Measurements from ENCODE around the gene SLC24A3.

SLC24A3 gene

GRCh38 chr20:19478320-19478895, 266.0 kb downstream of the SLC24A3 start:
- no peak for DNase-seq

GRCh38 chr20:19482726-19483125, 270.3 kb downstream of the SLC24A3 start:
- no peak for DNase-seq

GRCh38 chr20:19483309-19483708, 270.9 kb downstream of the SLC24A3 start:
- no peak for DNase-seq

- no peak for DNase-seq
Measured at GRCh38 chr20:19486446-19486845, 274.0 kb downstream of the SLC24A3 start.

DNA sequence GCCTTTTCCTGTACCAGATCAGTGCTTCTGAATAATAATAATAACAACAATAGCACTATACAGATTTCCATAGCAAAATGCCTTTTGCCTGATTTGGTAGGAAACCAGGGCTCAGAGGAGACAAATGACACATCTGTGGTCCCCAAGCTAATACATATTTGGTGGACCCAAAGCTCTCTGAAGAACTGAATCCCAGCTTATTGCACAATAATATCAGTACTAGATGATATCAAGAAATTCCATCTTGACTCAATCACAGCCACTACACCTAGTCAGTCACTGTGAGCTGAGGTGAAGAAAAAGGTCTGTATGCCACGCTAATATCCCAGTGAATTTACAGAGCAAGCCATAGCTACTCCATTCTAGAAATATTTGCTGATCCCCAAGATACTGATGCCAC, 275.0 kb downstream of the SLC24A3 start:
- no peak for DNase-seq

DNA sequence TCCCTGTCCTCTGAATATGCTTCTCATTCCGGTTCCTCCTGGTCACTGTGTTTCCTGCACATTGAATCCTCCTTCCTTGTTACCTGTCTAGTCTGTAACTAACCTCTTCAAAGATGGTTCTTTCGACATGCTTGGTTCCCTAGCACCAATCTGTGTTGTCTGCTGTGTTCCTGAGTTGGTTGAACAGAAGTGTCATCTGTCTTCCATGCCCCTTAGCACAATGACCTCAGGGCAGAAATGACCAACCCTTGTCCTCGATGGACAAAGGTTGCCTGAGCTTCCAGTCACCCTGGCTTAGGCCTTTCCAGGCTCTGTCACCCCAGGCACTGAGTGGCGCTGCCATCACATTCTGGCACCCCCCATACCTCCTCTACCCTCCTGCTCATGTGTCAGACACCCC, 278.8 kb downstream of the SLC24A3 start:
- no peak for DNase-seq

- DNase-seq, result no peak
Measured at GRCh38 chr20:19492116-19492515, 279.7 kb downstream of the SLC24A3 start.

DNA sequence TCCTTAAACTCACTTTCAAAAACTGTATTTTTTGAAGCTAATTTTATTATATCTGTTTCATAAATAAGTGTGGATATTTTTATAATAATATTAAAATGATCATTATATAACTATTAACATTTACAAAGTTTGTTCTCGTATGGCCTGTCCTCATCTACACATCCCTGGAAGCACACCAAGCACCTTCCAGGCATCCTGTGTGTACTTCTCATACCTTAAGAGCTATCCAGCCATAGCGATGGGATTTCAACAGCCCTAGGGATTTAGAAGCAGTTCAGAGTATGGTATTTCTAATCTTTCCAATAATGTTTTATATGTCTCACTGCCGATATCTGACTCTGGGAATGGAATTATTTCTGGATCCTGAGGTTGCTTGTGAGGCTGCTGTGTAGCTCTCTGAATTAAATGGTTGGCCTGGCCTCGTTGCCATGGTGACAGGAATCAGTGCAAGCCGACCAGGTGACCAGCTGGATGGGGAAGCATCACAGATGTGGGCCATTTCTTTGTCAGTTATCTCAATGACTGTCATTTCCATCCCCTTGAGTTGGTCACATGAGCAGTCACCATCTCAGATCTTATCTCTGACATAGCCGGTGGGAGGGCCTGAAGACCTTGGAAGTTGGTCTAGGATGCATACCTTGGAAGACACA, 280.4 kb downstream of the SLC24A3 start:
- DNase-seq, result no peak

- DNase-seq, result no peak
Measured at GRCh38 chr20:19493794-19494495, 281.5 kb downstream of the SLC24A3 start.

- DNase-seq, result no peak
Measured at GRCh38 chr20:19495905-19496703, 283.7 kb downstream of the SLC24A3 start.

DNA sequence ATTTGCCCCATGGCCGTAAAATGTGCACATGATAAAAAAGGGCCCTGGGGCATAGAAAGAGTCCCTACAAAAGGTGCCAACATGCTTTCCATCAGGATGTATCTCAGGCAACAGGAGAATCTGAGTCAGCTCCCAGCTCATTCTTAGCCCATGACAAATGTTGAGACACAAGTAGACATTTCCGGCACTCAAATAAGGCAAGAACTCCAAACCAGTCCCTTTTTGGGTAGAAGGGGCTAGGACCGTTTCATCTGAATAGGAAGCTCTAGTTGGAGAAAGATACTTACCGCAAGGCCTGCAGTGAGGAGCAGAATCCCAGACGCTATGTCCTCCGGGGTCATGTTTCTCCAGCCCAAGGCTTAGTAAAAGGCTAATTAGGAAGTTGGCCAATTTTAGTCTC, 284.6 kb downstream of the SLC24A3 start:
- DNase-seq, result no peak

DNA sequence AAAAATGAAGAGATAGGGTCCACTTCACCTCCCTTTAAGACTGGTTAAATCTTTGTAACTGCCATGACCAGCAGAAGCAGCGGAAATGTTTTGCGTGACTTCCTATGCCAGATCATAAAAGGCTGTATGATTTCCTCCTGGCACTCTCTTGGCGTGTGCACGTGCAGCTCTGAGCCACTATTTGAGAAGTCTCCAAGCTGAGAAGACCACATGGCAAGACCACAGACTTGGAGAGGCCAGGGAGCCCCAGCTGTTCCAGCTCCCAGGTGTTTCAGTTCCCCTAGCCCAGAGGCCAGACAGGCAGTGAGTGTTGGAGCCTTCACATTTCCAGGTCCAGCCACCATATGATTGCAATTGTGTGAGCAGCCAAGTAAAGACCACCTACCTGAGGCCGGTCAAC, 286.3 kb downstream of the SLC24A3 start:
- no peak for DNase-seq

GRCh38 chr20:19501476-19502115, 289.2 kb downstream of the SLC24A3 start:
- no peak for DNase-seq

- no peak for DNase-seq
Measured at GRCh38 chr20:19502169-19502568, 289.7 kb downstream of the SLC24A3 start.

DNA sequence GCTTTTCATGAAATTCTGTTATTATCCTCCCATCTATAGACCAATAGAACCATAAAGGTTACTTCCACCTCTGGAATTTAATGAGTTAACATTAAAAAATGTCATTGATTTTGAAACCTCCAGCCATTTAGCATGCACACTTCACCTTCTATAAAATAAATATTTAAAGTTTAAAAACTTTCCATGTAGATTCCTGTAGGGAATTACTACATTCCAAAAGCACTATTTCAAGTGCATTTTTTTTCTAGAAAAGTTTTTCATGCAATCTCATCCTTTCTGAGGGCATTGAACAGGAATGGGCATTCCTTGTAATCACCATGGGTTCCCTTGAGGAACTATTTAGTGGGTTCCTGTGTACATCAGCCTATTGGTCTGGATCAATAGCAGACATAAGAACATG, 291.8 kb downstream of the SLC24A3 start:
- DNase-seq, result no peak

DNA sequence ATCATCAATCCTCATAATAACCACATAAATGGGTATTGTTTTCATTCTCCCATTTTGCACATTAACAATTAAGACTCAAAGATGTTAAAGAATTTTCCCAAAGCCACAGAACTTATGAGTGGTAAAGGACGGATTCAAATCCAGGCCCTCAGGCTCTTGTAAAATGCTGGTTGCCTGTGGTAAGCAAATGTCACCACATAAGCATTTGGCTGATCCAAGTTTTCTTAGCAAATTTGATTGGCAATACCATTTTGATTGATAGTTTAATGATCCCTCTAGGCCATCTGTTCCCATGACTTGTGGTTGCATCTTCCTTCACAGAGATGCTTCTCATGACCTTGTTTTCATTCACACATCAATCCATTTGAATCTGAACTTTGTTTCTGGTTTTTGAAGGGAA, 293.6 kb downstream of the SLC24A3 start:
- DNase-seq, result no peak

DNA sequence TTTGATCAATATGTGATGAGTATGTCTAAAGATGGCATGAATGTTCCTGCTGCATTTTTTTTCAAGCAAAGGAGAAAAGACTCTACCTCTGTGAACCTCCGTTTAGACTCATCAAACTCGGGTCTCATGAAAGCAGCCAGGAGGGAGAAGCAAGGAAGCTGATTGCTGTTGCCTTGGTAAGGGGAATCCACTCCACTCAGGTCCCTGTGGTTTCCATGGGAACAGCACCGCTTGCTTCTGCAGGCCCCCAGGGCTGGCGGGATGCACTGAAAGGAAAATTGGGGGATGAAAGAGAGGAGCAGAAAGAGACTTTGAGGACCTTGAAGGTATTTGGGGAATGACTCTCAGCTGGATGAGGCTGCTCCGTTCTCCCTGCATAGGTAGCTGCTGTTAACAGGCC, 296.0 kb downstream of the SLC24A3 start:
- no peak for DNase-seq

GRCh38 chr20:19510611-19511010, 298.2 kb downstream of the SLC24A3 start:
- no peak for DNase-seq

GRCh38 chr20:19511931-19512330, 299.5 kb downstream of the SLC24A3 start:
- no peak for DNase-seq

- DNase-seq, result no peak
Measured at GRCh38 chr20:19512886-19513677, 300.6 kb downstream of the SLC24A3 start.

- no peak for DNase-seq
Measured at GRCh38 chr20:19515074-19515473, 302.6 kb downstream of the SLC24A3 start.

DNA sequence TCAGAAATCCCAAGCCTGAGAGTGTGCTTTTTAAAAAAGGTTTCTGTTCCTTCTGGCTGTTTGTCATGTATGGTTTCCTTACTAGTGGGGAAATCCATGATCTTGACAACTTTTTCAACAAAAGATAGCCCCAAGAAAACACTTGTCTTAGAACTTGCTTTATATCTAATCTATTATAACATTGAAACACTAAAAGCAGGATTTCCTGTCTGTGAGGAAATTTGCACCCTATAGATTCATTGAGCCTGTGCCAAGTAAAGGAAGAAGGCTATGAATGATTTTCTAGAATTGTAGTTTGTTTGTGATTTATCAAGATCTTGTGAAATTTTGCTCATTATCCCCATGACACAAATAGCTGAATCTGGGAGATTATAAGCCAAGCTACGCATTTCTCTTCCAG, 307.0 kb downstream of the SLC24A3 start:
- DNase-seq, result no peak
